Hepatocyte (in vitro differentiated cells): ENCODE measurements around the gene MYBPH. TPM values are rescaled to one million over a fixed set of nuclear protein-coding genes. Genes with fewer than 3 reads are reported as not detected.

Experiments
- DNase-seq: peaks from one replicate; pipeline ENCODE4 v3.0.0-alpha.2; 2016; ENCODE audit warnings: low spot score
- H2AFZ ChIP-seq: fragments of 200-600 bp; sonication (generic); 2 replicates; pipeline ENCODE4 v1.6.0; 2016; ENCODE audit warnings: antibody characterized with exemption, mild to moderate bottlenecking
- H3K27ac ChIP-seq: fragments of 200-600 bp; sonication (generic); 2 replicates; pipeline ENCODE4 v1.5.1; 2016; ENCODE audit warnings: mild to moderate bottlenecking
- H3K27me3 ChIP-seq: fragments of 200-600 bp; sonication (generic); 2 replicates; pipeline ENCODE4 v1.6.1; 2016
- H3K36me3 ChIP-seq: fragments of 200-600 bp; sonication (generic); replicated peaks from 2 replicates; pipeline ENCODE4 v1.5.1; 2016; ENCODE audit warnings: low read depth; ENCODE audit not compliant: insufficient read depth
- H3K4me1 ChIP-seq: fragments of 200-600 bp; sonication (generic); 2 replicates; pipeline ENCODE4 v1.5.1; 2016; ENCODE audit warnings: mild to moderate bottlenecking, moderate library complexity; ENCODE audit not compliant: insufficient read depth
- H3K4me2 ChIP-seq: fragments of 200-600 bp; sonication (generic); 2 replicates; pipeline ENCODE4 v1.6.0; 2016
- H3K4me3 ChIP-seq: fragments of 200-600 bp; sonication (generic); 2 replicates; pipeline ENCODE4 v1.5.1; 2016; ENCODE audit warnings: mild to moderate bottlenecking
- H3K79me2 ChIP-seq: fragments of 200-600 bp; sonication (generic); 2 replicates; pipeline ENCODE4 v1.6.0; 2017; ENCODE audit warnings: mild to moderate bottlenecking
- H3K9me2 ChIP-seq: fragments of 200-600 bp; sonication (generic); replicated peaks from 2 replicates; pipeline ENCODE4 v1.6.0; 2017; ENCODE audit warnings: mild to moderate bottlenecking; ENCODE audit not compliant: insufficient read depth
- H3K9me3 ChIP-seq: fragments of 200-600 bp; sonication (generic); 2 replicates; pipeline ENCODE4 v1.5.1; 2016; ENCODE audit warnings: low read depth, mild to moderate bottlenecking
- H4K20me1 ChIP-seq: fragments of 200-600 bp; sonication (generic); 2 replicates; pipeline ENCODE4 v1.6.0; 2016; ENCODE audit warnings: mild to moderate bottlenecking; ENCODE audit not compliant: insufficient read depth, poor library complexity, severe bottlenecking
- EZH2 ChIP-seq: fragments of 200-600 bp; sonication (generic); IDR thresholded peaks from 2 replicates; pipeline ENCODE4 v1.6.1; 2016; ENCODE audit warnings: antibody characterized with exemption, mild to moderate bottlenecking, borderline replicate concordance
- EZH2phosphoT487 ChIP-seq: fragments of 200-600 bp; sonication (generic); IDR thresholded peaks from one replicate; pipeline ENCODE4 v1.6.1; 2018; ENCODE audit warnings: antibody characterized with exemption, mild to moderate bottlenecking, low read depth, moderate library complexity; ENCODE audit not compliant: unreplicated experiment, severe bottlenecking
- WGBS: methylation state at CpG from one replicate; pipeline ENCODE4 v1.1.6; 2016; ENCODE audit warnings: low lambda C conversion rate; ENCODE audit errors: missing lambda C conversion rate; 5-methylcytosine and 5-hydroxymethylcytosine counted together
- polyA plus RNA-seq: library from polyadenylated mRNA; unstranded; fragments of >200 nt; fragmentation: Nextera tagmentation; extraction: Ambion mirVana; gene quantifications from 2 replicates; pipeline ENCODE4 v1.2.1, GENCODE V29; 2016
- total RNA-seq: library from RNA; depleted of rRNA; stranded (reverse); fragments of >200 nt; gene quantifications from 2 replicates; pipeline ENCODE4 v1.2.3, GENCODE V29; 2014
- TF ChIP-seq, protein P1 (sequence below): fragments of 200-600 bp; sonication (generic); IDR thresholded peaks from 2 replicates; pipeline ENCODE4 v1.5.1; 2016; ENCODE audit warnings: antibody characterized with exemption, mild to moderate bottlenecking; ENCODE audit not compliant: poor library complexity

The MYBPH gene
- total and polyA plus RNA-seq, 2 experiments from 2014 or later: 0.70 TPM; not detected in 1

DNA sequence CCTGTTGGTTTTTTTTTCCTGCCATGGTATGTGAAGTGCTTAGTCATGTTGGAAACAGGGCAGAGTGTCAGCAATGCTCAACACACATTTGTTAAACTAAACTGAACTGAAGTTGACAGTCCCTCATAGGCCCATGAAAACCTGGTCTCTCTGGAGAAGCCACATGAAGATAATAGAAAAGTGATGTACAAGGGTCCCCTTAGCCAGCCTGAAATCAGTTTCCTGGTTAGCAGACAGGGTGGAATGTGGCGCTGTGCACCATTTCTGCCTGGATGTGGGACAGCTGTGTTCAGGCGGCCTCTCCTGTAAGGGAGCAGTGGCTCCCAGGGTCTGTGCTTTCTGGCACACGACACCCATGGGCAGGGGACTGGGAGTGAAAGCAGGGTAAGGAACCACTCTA, 20.7 kb upstream of the MYBPH start:
- H3K4me3 ChIP-seq: no peak overlapping the region
- H3K4me2 ChIP-seq: no peak overlapping the region
- TF ChIP-seq EZH2 (no peak), EZH2phosphoT487 (no peak)
- TF ChIP-seq, protein P1, sequence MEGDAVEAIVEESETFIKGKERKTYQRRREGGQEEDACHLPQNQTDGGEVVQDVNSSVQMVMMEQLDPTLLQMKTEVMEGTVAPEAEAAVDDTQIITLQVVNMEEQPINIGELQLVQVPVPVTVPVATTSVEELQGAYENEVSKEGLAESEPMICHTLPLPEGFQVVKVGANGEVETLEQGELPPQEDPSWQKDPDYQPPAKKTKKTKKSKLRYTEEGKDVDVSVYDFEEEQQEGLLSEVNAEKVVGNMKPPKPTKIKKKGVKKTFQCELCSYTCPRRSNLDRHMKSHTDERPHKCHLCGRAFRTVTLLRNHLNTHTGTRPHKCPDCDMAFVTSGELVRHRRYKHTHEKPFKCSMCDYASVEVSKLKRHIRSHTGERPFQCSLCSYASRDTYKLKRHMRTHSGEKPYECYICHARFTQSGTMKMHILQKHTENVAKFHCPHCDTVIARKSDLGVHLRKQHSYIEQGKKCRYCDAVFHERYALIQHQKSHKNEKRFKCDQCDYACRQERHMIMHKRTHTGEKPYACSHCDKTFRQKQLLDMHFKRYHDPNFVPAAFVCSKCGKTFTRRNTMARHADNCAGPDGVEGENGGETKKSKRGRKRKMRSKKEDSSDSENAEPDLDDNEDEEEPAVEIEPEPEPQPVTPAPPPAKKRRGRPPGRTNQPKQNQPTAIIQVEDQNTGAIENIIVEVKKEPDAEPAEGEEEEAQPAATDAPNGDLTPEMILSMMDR: no peak
- H3K9me3 ChIP-seq: no peaks in the 10 kb centered on the region
- H3K9me2 ChIP-seq: no peaks in the 10 kb centered on the region
- H3K36me3 ChIP-seq: no peaks in the 10 kb centered on the region
- peaks cover 13% of the 10 kb centered on the region for H3K4me1 ChIP-seq
- H4K20me1 ChIP-seq: no peaks in the 10 kb centered on the region
- no peaks in the 10 kb centered on the region for H3K27me3 ChIP-seq
- DNase-seq: no peak
- H2AFZ ChIP-seq: no peak overlapping the region
- H3K79me2 ChIP-seq: no peaks in the 10 kb centered on the region
- WGBS: 90% methylated on average over 3 of the region's 3 CpGs
- no peak overlapping the region for H3K27ac ChIP-seq

GRCh38 chr1:203190949-203191348, 15.3 kb upstream of the MYBPH start:
- no peak for TF ChIP-seq EZH2phosphoT487
- TF ChIP-seq, protein P1: no peak
- no peak for TF ChIP-seq EZH2
- Histone ChIP-seq H3K4me2 (no peak overlapping the region), H3K79me2 (no peaks in the 10 kb centered on the region), H3K36me3 (no peaks in the 10 kb centered on the region), H3K9me2 (no peaks in the 10 kb centered on the region), H2AFZ (no peak overlapping the region), H3K27me3 (no peaks in the 10 kb centered on the region), H3K4me3 (no peak overlapping the region), H4K20me1 (no peaks in the 10 kb centered on the region), H3K27ac (no peak overlapping the region), H3K4me1 (peaks cover 14% of the 10 kb centered on the region), H3K9me3 (no peaks in the 10 kb centered on the region)
- no peak for DNase-seq
- WGBS: 98% methylated on average over 2 of the region's 2 CpGs

GRCh38 chr1:203189951-203190352, 14.3 kb upstream of the MYBPH start:
- TF ChIP-seq, protein P1: no peak
- no peak for TF ChIP-seq EZH2phosphoT487
- TF ChIP-seq EZH2: no peak
- H3K36me3 ChIP-seq: no peaks in the 10 kb centered on the region
- H3K27me3 ChIP-seq: no peaks in the 10 kb centered on the region
- no peak overlapping the region for H2AFZ ChIP-seq
- no peaks in the 10 kb centered on the region for H4K20me1 ChIP-seq
- H3K27ac ChIP-seq: no peak overlapping the region
- peaks cover 14% of the 10 kb centered on the region for H3K4me1 ChIP-seq
- H3K79me2 ChIP-seq: no peaks in the 10 kb centered on the region
- DNase-seq: no peak
- 73% methylated on average over 7 of the region's 7 CpGs for WGBS
- H3K9me2 ChIP-seq: no peaks in the 10 kb centered on the region
- no peak overlapping the region for H3K4me3 ChIP-seq
- no peak overlapping the region for H3K4me2 ChIP-seq
- no peaks in the 10 kb centered on the region for H3K9me3 ChIP-seq
